ENCODE measurements around the gene ACTRT2.

GRCh38 chr1:3015744-3016143 is 5.5 kb upstream of the ACTRT2 start:
- TF ChIP-seq CTCF (IDR thresholded peaks at IDR 0.05), result no peak
- TF ChIP-seq EZH2 (IDR thresholded peaks at IDR 0.05; ENCODE audit: borderline replicate concordance, insufficient read depth, low read depth, low read length, poor library complexity, severe bottlenecking), result no peak
